CD4-positive, alpha-beta T cell treated with Interleukin-6 for 4 hours (primary cell): ENCODE results near the gene SPN.
"Not testable (repeated sequence)": the region's sequence is repeated elsewhere in the genome, so short reads cannot be mapped to it uniquely, and the experiment has no call there.

Experiments used
- DNase-seq: peaks from one replicate; pipeline ENCODE4 v3.0.0-alpha.2; 2020; ENCODE audit warnings: mixed read lengths

SPN gene

DNA sequence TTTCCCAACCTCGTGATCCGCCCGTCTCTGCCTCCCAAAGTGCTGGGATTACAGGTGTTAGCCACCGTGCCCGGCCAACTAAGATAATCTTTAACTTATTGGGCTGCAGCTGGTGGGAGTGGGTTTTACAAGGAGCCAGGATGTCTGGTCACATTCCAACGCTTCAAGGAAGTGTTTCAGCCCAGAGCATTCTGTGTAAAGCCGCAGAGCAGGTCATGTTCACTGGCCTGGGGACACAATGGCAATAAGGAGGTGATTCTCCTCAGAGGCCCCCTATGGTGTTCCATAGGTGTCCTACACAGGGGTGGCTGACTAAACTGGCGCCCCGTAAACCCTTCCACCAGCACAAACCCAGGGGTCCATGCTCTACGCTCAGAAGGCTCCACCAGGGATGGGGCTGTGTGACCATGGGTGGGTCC lies 17.1 kb downstream of the SPN start:
- DNase-seq, result no peak

DNA sequence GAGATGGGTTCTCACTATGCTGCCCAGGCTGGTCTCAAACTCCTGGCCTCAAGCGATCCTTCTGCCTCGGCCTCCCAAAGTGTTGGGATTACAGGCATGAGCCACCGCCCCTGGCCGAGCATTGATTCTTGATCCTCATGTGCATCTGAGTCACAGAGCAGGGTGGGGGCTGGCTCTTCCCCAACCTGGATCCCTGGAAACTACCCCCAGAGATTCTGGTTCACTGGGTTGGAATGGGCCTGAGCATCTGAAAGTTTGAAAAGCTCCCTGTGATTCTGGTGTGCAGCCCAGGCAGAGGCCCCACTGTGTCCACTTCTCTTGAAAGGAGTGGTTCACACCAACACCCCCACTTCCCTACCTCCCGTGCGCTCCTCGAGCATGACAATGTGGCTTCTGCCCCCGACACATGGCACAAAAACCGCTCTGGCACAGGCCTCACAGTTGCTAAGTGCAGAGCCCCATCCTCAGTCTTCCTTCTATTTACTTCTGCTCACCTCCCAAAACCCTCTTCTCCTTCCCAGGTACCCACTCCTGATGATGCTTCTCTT lies 20.6 kb downstream of the SPN start:
- DNase-seq, result no peak

DNA sequence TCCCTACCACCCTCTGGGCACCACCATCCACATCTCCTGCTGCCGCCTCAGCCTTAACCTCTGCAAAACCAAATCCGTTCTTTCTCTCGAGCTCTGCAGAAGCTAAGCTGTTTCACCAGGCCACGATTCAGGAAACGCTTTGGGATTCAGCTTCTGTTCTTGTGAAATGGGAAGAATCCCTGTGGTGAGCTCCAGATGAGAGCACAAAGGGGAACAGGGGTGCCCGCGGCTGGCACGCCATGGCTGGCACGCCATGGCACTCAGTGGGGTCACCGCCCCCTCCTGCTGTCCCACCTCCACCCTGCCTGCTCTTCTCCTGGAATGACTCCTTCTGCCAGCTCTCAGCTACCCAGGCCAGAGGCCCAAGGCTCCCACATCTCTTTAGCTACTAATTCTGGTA lies 21.6 kb downstream of the SPN start:
- DNase-seq, result no peak

DNA sequence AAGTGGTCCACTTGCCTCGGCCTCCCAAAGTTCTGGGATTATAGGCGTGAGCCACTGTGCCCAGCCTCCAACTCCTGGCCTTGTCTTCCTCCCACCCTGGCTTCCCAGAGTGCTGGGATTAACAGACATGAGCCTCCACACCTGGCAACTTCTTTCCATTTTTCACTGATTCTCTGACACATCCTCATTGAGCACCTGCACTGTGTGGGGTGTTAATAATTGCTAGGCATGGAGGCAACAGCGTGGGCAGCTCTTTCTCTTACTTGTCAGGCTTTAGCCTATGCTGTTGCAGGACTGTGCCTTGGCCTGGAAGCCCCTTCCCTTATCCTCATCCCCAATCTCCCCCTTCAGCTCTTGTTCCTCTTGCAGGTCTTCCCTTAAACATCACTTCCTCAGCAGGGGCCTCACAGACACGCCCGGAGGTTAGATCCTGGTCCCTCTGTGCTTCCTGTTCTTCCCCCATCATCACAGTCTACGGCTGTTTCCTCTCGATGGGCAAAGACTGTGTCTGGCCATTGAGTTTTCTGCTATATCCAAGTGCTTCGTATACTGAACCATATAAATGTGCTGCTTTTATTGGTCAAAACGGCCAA lies 23.8 kb downstream of the SPN start:
- DNase-seq, result no peak

DNA sequence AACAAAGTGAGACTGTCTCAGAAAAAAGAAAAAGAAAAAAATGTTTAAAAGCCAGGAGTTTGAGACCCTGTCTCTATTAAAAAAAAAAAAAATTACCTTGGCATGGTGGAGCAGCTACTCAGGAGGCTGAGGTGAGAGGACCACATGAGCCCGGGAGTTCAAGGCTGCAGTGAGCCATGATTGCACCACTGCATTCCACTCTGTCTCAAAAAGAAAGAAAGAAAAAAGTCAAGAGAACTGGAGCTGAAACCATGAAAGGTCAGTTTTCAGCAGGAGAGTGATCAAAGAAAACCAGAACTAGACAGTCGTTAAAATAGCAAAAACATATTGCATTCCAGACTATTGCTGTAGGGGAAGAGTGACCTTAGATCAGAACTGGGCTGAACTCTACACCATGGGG lies 24.7 kb downstream of the SPN start:
- no peak for DNase-seq

DNA sequence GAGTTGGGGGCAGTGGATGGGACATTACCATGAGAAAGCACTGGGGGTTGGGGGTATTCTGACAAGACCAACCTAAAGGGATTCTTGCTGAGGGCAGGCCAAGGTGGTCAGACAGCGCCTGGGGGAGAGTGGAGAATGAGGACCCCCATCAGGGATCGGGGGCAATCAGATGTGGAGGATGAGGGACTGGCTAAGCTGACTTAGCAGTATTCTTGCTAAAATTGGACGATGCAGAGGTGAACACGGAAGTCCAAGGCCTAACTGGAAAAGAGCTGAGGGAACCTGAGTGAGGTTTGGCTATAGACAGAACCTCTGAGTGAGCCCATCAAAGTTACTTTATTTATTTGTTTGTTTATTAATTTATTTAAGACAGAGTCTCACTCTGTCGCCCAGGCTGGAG lies 25.1 kb downstream of the SPN start:
- no peak for DNase-seq

DNA sequence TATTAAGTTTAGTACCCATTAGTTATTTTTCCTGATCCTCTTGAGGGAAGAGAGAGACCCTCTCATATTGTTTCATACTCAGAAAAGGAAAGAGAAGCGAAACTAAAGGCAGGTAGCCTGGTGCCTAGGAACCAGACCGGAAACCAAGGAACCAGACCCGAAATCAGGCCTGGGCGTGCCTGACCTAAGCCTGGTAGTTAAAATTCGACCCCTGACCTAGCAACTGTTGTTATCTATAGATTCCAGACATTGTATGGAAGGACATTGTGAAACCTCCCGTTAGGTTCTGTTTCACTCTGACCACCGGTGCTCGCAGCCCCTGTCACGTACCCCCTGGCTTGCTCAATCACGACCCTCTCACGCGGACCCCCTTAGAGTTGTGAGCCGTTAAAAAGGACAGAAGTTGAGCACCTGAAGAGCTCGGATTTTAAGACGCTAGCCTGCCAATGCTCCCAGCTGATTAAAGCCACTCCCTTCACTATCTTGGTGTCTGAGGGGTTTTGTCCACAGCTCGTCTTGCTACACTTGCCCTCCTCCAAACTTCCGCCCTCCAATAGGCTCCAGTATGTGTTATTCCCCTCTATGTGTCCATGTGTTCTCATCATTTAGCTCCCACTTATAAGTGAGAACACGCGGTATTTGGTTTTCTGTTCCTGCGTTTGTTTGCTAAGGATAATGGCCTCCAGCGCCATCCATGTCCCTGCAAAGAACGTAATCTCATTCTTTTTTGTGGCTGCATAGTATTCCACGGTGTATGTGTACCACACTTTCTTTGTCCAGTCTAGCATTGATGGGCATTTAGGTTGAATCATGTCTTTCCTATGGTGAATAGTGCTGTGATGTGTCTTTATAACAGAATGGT lies 26.7 kb downstream of the SPN start:
- not testable (repeated sequence) for DNase-seq

DNA sequence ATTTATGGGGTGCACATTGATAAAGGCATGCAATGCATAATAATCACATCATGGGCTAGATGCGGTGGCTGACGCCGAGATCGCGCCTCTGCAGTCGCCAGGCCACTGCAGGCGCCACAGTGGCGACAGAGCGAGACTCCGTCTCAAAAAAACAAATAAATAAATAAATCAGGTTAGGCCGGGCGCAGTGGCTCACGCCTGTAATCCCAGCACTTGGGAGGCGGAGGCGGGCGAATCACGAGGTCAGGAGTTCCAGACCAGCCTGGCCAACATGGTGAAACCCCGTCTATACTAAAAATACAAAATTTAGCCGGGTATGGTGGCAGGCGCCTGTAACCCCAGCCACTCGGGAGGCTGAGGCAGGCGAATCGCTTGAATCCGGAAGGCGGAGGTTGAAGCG lies 29.6 kb downstream of the SPN start:
- DNase-seq, result not testable (repeated sequence)

DNA sequence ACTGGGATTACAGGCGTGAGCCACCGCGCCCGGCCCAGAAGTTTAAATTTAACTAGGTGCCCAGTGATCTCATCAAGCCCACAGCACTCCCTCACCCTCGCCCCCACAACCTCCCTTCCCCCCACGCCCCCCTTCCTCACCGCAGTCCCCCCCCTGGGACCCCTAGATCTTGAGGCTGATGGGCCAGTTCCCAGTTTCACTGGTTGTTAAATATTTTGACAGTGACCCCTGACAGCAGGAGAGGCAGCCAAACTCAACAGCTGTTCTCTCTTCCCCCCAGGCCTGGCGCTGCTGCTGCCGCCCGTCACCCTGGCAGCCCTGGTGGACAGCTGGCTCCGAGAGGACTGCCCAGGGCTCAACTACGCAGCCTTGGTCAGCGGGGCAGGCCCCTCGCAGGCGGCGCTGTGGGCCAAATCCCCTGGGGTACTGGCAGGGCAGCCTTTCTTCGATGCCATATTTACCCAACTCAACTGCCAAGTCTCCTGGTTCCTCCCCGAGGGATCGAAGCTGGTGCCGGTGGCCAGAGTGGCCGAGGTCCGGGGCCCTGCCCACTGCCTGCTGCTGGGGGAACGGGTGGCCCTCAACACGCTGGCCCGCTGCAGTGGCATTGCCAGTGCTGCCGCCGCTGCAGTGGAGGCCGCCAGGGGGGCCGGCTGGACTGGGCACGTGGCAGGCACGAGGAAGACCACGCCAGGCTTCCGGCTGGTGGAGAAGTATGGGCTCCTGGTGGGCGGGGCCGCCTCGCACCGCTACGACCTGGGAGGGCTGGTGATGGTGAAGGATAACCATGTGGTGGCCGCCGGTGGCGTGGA lies 31.5 kb downstream of the SPN start:
- DNase-seq, result no peak

DNA sequence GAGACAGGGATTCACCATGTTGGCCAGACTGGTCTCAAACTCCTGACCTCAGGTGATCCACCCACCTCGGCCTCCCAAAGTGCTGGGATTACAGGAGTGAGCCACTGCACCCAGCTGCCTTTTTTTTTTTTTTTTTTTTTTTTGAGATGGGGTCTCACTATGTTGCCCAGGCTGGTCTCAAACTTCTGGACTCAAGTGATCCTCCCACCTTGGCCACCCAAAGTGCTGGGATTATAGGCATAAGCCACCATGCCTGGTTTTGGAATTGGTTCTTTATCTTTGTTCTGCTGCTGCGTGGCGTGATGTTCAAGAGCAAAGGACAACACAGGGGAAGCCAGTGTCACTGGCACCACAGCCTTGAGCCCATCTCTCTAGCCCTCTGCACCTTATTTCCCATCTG lies 32.6 kb downstream of the SPN start:
- DNase-seq, result not testable (repeated sequence)

DNA sequence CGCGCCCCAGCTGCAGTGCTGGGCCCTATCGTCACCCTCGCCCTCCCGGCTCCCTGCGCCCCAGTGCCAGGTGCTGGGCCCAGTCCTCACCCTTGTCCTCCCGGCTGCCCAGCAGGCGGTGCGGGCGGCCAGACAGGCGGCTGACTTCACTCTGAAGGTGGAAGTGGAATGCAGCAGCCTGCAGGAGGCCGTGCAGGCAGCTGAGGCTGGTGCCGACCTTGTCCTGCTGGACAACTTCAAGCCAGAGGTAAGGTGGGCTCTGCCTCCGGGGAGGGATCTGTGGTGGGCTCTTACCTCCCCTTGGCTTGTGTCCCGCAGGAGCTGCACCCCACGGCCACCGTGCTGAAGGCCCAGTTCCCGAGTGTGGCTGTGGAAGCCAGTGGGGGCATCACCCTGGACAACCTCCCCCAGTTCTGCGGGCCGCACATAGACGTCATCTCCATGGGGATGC lies 33.9 kb downstream of the SPN start:
- no peak for DNase-seq

DNA sequence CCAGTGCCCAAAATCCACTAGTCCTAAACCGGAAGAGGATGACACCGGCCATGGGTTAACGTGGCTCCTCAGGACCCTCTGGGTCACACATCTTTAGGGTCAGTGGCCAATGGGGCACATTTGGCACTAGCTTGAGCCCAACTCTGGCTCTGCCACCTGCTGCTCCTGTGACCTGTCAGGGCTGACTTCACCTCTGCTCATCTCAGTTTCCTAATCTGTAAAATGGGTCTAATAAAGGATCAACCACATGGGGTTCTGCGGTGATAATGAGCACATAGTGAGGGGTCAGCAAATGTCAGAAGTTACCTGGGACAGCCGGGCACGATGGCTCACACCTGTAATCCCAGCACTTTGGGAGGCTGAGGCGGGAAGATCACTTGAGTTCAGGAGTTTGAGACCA lies 34.3 kb downstream of the SPN start:
- DNase-seq, result no peak

DNA sequence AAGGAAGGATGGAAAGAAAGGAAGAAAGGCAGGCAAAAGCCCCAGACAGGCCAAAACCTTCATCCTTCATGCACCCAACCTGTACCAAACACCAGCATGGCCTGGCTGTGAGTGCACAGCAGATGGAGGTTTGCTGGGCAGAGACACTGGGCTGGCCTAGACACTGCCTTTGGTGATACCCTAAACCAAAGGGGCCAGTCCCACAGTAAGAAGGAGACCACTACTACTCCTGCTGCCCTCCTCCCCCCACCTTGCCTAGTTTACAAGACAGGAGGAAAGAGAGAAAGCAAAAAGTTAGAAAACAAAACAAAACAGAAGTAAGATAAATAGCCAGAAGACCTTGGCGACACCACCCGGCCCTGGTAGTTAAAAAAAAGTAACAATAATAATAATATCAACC lies 35.0 kb downstream of the SPN start:
- DNase-seq, result no peak

DNA sequence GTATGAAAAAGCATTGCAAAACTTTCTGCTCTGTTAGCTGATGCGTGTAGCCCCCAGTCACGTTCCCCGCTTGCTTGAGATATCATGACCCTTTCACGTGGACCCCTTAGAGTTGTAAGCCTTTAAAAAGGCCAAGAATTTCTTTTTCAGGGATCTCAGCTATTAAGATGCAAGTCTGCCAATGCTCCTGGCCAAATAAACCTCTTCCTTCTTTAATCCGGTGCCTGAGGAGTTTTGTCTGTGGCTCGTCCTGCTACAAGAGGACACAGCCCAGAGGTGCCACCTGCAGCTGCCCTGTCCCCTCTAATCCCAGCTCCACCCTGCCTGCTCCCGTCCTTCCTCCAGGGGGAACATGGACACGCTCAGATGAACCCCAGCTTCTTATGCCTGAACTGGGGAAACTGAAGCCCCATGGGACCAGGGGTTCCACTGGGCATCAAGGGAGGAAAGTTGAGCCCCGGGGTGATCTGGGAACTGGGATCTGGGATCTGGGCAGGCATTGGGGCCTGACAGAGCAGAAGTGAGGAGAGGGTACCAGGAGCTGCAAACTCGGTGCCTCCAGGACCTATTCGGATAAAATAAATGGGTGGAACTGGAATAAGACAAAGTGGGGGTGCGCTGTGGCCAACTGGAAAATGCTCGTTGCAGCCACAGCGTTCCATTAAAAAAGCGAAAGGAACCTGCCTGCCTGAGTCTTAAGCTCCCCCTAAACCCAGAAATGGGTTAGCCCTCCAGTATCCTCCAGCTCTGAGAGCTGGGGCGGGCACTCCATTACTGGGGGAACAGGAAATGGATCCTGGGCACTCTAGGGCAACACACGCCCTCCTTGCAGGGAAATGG lies 35.7 kb downstream of the SPN start:
- no peak for DNase-seq

DNA sequence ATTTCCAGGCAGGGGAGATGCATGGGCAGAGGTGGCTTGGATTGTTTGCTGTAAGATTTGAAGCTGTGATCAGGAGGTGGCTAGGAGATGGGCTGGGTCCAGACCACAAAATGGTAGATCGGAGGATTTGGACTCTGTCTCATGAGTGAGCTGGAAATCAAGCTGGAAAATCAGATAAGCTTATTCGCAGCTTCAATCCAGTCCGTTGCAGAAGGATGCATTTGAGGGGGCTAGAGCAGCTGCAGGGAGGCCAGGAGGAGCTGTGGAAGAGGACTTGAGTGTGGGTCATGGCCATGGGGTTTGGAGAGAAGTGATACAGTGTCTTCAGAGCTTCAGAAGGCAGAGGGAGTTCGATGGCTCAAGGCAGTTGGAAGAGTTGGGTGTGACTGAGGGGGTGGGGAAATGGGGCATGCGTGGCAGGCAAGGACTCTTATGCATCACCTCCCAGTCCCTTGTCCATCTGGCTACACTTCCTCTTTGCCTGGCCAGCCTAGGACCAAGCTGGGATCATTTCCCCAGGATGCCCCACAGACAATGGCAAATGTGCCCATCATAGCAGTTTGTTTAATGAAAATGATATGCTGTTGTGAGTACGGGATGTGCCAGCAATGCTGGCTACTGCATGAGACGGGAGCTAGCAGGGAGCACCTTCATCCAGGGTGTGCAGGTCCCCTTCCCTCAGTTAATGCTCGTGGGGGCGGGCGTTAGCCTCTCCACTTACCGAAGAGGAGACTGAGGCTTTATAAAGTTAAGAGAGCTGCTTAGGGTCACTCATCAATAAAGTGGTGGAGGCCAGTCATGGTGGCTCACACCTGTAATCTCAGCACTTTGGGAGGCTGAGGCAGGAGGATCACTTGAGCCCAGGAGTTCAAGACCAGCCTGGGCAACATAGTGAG lies 36.5 kb downstream of the SPN start:
- no peak for DNase-seq

DNA sequence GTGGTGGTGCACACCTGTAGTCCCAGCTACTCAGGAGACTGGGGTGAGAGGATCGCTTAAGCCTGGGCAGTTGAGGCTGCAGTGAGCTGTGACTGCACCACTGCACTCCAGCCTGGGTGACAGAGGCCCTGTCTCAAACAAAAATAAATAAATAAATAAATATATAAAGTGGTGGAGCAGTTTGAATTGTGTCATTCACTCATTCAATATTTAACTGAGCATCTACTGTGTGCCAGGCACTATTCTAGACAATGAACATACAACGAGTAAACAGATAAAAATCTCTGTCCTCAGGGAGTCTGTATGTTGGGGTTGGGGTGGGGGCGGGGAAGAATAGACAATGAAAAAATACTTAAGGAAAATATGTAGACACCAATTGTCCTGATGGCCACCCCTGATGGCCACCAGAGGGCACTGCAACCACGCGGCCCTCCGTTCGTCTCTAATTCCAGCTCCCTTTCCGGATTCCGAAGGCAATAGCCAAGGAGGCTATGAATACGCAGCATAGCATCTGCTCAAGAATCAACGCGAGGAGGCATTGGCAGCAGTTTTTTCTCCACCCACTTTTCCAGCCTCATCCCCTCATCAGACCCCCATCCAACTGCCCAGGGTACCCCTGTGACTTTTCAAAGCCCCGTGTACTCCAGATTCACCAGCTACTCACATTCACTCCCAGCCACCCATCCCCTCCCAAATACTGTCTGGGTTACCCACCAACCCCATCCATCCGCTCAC lies 37.4 kb downstream of the SPN start:
- DNase-seq, result peak; percentile 84

DNA sequence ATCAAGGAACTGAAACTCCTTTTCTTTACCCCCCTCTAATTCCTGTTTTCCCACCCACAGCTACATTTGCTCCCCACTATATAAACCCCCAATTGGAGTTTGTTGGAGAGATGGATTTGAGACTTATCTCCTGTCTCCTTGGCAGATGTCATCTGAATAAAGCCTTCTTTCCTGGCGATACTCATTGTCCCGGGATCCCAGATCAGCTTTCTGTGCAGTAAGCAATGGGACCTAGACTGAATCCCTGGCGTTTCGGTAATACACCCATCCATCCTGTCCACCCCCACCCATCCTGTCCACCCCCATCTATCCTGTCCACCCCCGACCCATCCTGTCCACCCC lies 38.1 kb downstream of the SPN start:
- no peak for DNase-seq

DNA sequence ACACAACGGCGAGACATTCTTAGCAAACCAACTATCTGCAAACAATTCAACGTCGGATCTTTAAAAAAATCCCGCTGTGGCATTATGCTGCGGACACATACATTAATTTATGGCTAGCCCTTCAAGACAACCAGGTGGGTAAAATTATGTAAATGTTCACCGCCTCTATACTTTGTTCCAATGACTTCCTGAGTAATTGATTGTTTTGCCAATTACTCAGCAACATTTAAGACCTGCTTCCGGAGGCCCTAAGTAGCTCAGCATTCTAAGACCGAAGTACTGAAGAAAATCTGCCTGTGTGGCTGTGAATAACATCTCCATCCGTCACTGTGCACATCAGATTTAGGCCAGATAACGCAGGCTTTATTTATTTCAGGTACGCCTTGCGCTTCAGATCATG lies 39.2 kb downstream of the SPN start:
- DNase-seq, result peak; percentile 57

DNA sequence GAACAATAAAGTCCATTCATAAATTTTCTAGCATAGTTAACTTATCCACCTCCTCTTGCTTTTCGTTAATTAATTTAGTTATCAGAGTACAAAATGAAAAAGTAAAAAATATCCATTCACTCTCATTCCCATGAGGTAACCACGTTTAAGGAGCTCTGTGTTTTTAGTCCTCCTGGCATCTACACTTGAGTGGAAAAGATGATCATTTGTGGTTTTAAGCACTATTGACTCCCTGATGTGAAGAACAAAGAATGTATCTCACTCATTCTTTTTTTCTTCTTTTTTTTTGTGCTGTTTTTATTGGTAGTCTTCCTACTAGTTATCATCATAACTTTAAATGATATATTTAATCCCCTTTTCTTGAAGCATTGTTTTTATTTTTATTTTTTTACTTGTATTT lies 42.0 kb downstream of the SPN start:
- DNase-seq, result no peak

DNA sequence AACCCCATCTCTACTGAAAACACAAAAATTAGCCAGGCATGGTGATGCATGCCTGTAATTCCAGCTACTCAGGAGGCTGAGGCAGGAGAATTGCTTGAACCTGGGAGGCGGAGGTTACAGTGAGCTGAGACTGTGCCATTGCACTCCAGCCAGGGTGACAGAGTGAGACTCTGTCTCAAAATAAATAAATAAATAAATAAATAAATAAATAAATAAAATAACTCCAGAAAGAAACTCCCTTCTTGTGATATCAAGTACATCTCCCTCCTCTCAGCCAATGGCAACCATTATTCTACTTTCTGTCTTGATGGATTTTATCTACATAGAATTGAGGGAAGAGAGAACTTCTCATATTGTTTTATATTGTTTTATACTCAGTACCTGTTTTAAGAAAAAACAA lies 44.1 kb downstream of the SPN start:
- not testable (repeated sequence) for DNase-seq
